ENCODE data around the gene CELF2. TPM values are rescaled to one million over a fixed set of nuclear protein-coding genes. Genes with fewer than 3 reads are reported as not detected.

CELF2 gene
- total RNA-seq, 1 experiment from 2014 or later, result 28.7 TPM

DNA sequence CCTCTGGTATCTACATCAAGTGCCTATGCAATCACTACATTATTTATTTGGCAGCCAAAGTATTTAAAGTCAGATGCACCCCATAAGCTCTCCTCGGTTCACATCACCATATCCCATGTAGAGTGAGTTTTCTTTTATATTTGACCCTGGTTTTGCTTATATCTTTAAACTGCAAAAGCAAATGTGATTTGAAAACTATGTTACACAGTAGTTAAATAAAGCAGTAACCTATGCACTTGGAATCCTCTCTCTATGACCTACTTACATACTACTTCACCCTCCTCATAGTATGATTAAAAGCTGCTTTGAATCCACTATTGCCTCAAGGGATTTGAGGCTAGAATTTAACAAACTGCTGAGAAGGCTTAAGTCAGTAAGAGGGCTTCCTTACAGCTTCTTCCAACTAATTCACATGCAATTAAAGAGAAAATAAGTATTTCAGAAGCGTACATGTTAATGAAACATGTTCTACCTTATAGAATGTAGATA is 2.2 kb upstream of the CELF2 start:
- WGBS (ENCODE audit: extremely low coverage, insufficient read length, low lambda C conversion rate), result no CpG with 5 or more reads among the region's 2 CpGs
- H3K79me1 ChIP-seq (ENCODE audit: insufficient read depth, low read depth, low read length, poor library complexity, severe bottlenecking), result no peaks in the 10 kb centered on the region
- H4K91ac ChIP-seq (ENCODE audit: insufficient read length, low read depth, low read length), result no peak overlapping the region
- no peaks in the 10 kb centered on the region for H4K20me1 ChIP-seq (ENCODE audit: control insufficient read depth, insufficient read depth, insufficient read length)
- Mint-ChIP-seq H3K4me3 (no peak overlapping the region), H3K27ac (no peak overlapping the region), H3K4me1 (peaks cover 35 to 48% of the 10 kb centered on the region in 2 experiments), H3K36me3 (ENCODE audit: insufficient read depth in 1 of 3, low read depth in 3 of 3) (no peaks in the 10 kb centered on the region), H3K9me3 (no peaks in the 10 kb centered on the region), H3K27me3 (ENCODE audit: low read depth) (peaks cover 37% of the 10 kb centered on the region)
- no peaks in the 10 kb centered on the region for H3K79me2 ChIP-seq (ENCODE audit: insufficient read depth, low read length)
- H3K27ac ChIP-seq (ENCODE audit: insufficient read length, low read depth, low read length), result no peak overlapping the region
- H3K4me1 ChIP-seq (ENCODE audit: insufficient read depth, low read length), result 0 out of 2 replicates have a peak, but pooled peaks cover 4% of the 10 kb centered on the region
- H3K9me3 ChIP-seq (ENCODE audit: control insufficient read depth, low read depth, low read length), result no peaks in the 10 kb centered on the region
- no peak overlapping the region for H2BK120ac ChIP-seq (ENCODE audit: low read depth, low read length, poor library complexity, severe bottlenecking)
- H3T11ph ChIP-seq (ENCODE audit: low read length), result no peak overlapping the region
- no peak overlapping the region for H2BK15ac ChIP-seq (ENCODE audit: low read depth, low read length)
- no peak overlapping the region for H4K5ac ChIP-seq (ENCODE audit: insufficient read length, low read depth, low read length)
- no peak overlapping the region for H2BK20ac ChIP-seq (ENCODE audit: low read depth, low read length, poor library complexity, severe bottlenecking)
- H2AK5ac ChIP-seq (ENCODE audit: insufficient read length, low read length), result no peak overlapping the region
- no peak overlapping the region for H4K8ac ChIP-seq (replicated peaks; ENCODE audit: insufficient read length, low read depth, low read length)
- H3K9ac ChIP-seq (ENCODE audit: extremely low read depth, insufficient read length, low read length), result no peak overlapping the region
- no peak overlapping the region for H3K4ac ChIP-seq (ENCODE audit: low read depth, low read length)
- no peak overlapping the region for H3K18ac ChIP-seq (ENCODE audit: insufficient read length, low read depth, low read length)
- no peak for DNase-seq
- TF ChIP-seq CTCF (conservative IDR thresholded peaks at IDR 0.05), result no peak
- no peak overlapping the region for H3K14ac ChIP-seq (ENCODE audit: insufficient read depth, low read length)
- no peak overlapping the region for H2AFZ ChIP-seq (ENCODE audit: low read length)
- no peak overlapping the region for H3K56ac ChIP-seq (ENCODE audit: insufficient read length, low read depth, low read length)
- H2BK5ac ChIP-seq (ENCODE audit: insufficient read length, low read length), result no peak overlapping the region
- no peak overlapping the region for H3K23ac ChIP-seq (ENCODE audit: insufficient read length, low read depth, low read length)
- H3K4me2 ChIP-seq (ENCODE audit: insufficient read depth, insufficient read length, low read length), result no peak overlapping the region
- no peak overlapping the region for H2BK12ac ChIP-seq (ENCODE audit: insufficient read length, low read depth, low read length)
- H3K27me3 ChIP-seq (ENCODE audit: insufficient read depth, low read length), result peaks cover 2% of the 10 kb centered on the region; the same call in 1 of the 2 replicates
- peaks cover 8% of the 10 kb centered on the region for H3K23me2 ChIP-seq (ENCODE audit: insufficient read length, low read depth, low read length, poor library complexity, severe bottlenecking)
